A204.1 (cell line): ENCODE data around the gene RIMS1.
"Not testable (repeated sequence)": the region's sequence is repeated elsewhere in the genome, so short reads cannot be mapped to it uniquely, and the experiment has no call there.

ENCODE experiments used
- FAIRE-seq: peaks from 2 replicates; lab custom pipeline; 2012; peaks lifted over from hg19 to GRCh38; lab: Jason Lieb, UNC

RIMS1 gene

GRCh38 chr6:72248621-72249020 is 362.3 kb downstream of the RIMS1 start:
- no peak for FAIRE-seq

GRCh38 chr6:72250664-72251063 is 364.3 kb downstream of the RIMS1 start:
- FAIRE-seq: no peak

GRCh38 chr6:72260489-72260888 is 374.1 kb downstream of the RIMS1 start:
- FAIRE-seq: no peak

- no peak for FAIRE-seq
Observed at GRCh38 chr6:72261554-72261953, 375.2 kb downstream of the RIMS1 start.

GRCh38 chr6:72262254-72262653 is 375.9 kb downstream of the RIMS1 start:
- FAIRE-seq: no peak

GRCh38 chr6:72267470-72267869 is 381.1 kb downstream of the RIMS1 start:
- FAIRE-seq: no peak

- no peak for FAIRE-seq
Observed at GRCh38 chr6:72271531-72271930, 385.2 kb downstream of the RIMS1 start.

- no peak for FAIRE-seq
Observed at GRCh38 chr6:72272958-72273357, 386.6 kb downstream of the RIMS1 start.

GRCh38 chr6:72275888-72276287 is 389.5 kb downstream of the RIMS1 start:
- FAIRE-seq: no peak

GRCh38 chr6:72282201-72282600 is 395.9 kb downstream of the RIMS1 start:
- no peak for FAIRE-seq

GRCh38 chr6:72283571-72283970 is 397.2 kb downstream of the RIMS1 start:
- no peak for FAIRE-seq

- no peak for FAIRE-seq
Observed at GRCh38 chr6:72286911-72287311, 400.6 kb downstream of the RIMS1 start.

- FAIRE-seq: no peak
Observed at GRCh38 chr6:72287801-72288200, 401.5 kb downstream of the RIMS1 start.

- no peak for FAIRE-seq
Observed at GRCh38 chr6:72288592-72288991, 402.2 kb downstream of the RIMS1 start.

GRCh38 chr6:72290620-72291019 is 404.3 kb downstream of the RIMS1 start:
- FAIRE-seq: no peak

- no peak for FAIRE-seq
Observed at GRCh38 chr6:72296375-72296774, 410.0 kb downstream of the RIMS1 start.

- no peak for FAIRE-seq
Observed at GRCh38 chr6:72305971-72306370, 419.6 kb downstream of the RIMS1 start.

GRCh38 chr6:72316675-72317380 is 430.5 kb downstream of the RIMS1 start:
- no peak for FAIRE-seq

- FAIRE-seq: no peak
Observed at GRCh38 chr6:72321788-72322187, 435.4 kb downstream of the RIMS1 start.

GRCh38 chr6:72322771-72323170 is 436.4 kb downstream of the RIMS1 start:
- no peak for FAIRE-seq

- no peak for FAIRE-seq
Observed at GRCh38 chr6:72324591-72324990, 438.2 kb downstream of the RIMS1 start.

- FAIRE-seq: no peak
Observed at GRCh38 chr6:72328775-72329174, 442.4 kb downstream of the RIMS1 start.

GRCh38 chr6:72335203-72335602 is 448.9 kb downstream of the RIMS1 start:
- FAIRE-seq: not testable (repeated sequence)

- FAIRE-seq: no peak
Observed at GRCh38 chr6:72348926-72349325, 462.6 kb downstream of the RIMS1 start.
